Measurements from ENCODE around the gene RAP1GAP2.
"Not testable (repeated sequence)": the region's sequence is repeated elsewhere in the genome, so short reads cannot be mapped to it uniquely, and the experiment has no call there.

The RAP1GAP2 gene

DNA sequence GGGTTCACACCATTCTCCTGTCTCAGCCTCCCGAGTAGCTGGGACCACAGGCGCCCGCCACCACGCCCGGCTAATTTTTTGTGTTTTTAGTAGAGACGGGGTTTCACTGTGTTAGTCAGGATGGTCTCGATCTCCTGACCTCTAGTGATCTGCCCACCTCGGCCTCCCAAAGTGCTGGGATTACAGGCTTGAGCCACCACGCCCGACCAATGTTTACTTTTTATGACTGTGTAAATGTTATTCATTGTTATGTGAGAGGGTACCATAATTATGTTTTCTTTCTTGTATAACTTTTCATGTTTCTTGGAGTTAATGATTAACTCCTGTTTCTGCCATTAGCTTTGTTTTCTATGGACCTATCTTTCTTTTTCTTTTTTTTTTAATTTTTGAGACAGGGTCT lies 94.5 kb downstream of the RAP1GAP2 start:
- DNase-seq = not testable (repeated sequence)

DNA sequence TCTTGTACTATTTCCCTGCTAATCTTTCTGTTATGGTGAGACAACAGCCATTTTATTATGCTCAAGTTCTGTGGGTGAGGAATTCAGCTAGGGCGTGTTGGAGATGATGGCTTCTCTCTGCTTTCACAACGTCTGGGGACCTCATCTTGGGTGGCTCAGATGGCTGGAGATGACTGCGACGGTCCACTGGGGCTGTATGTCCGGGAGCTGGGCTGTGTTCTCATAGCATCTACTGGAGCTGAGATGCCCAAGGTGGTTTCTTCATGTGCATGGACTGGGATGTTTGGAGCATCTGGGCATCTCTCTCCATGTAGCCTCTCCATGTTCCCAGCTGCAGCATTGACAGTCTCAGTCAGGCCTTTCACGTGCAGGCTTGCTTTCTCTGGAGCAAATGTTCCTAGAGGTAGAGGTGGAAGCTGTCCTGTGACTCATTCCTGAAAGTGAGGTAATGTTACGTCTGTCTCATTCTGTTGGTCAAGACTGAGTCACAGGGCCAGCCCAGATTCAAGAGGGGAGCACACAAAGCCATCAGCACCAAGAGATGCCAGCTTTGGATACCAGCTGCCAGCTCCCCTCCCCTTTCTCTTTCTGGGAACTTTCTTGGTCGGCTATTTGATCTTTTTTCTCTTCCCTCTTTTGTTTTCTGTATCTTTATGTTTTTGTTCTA lies 96.2 kb downstream of the RAP1GAP2 start:
- DNase-seq = no peak

DNA sequence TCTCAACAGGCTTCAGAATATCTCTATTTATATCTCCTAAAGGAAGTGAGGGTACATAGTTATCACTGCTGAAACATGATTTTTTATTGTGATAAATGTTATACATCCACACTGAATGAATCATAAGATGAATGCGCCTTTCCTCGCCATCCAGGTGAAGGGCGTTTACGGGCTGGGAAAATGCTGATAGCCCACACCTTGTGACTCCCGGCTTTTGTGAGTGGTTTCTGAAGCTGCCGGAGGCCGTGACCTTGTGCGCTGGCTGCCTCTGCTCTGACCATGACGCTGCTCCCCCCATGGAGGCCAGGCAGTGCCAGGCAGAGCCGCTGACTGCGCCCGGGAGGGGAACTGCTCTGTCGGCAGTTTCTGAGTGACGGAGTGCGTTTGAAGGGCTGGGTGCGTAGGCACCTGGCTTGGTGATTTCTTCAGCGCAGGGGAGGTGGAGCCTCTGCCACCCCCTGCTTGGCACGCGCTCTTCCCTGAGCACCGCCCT lies 97.2 kb downstream of the RAP1GAP2 start:
- no peak for DNase-seq

DNA sequence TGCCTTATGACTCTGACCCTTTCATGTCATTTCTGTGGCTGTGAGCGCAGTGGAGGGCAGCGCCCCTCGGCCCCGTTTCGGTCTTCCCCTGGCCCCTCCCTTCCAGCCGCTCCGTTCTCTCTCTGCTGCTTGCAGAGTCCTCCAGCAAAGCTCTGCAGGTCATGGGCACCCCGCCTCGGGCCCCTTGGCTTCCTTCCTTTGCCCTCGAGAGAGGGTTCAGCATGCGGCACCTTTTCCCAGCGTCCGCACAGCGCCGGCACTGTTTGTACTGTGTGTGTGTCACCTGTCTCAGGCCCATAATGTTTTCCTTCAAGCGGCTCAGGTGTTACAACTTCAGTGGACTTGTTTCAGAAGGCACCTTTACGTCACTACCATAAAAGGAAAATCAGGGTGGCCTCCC lies 98.5 kb downstream of the RAP1GAP2 start:
- DNase-seq = no peak

DNA sequence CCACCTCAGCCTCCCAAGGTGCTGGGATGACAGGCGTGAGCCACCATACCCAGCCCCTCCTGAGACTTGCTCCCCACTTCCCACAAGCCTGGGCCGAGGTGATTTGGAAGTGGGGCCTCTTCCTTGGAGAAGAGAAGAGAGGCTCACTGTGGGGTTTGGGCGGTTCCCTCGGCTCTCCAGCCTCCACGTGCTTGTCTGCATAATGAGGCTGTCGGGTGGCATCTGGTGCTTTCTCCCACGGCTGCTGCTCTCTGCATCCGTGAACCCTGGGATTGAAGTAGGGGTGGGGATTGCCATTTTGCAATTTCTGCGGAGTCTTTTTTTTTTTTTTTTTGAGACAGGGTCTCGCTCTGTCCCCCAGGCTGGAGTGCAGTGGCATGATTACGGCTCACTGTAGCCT lies 101.4 kb downstream of the RAP1GAP2 start:
- no peak for DNase-seq

DNA sequence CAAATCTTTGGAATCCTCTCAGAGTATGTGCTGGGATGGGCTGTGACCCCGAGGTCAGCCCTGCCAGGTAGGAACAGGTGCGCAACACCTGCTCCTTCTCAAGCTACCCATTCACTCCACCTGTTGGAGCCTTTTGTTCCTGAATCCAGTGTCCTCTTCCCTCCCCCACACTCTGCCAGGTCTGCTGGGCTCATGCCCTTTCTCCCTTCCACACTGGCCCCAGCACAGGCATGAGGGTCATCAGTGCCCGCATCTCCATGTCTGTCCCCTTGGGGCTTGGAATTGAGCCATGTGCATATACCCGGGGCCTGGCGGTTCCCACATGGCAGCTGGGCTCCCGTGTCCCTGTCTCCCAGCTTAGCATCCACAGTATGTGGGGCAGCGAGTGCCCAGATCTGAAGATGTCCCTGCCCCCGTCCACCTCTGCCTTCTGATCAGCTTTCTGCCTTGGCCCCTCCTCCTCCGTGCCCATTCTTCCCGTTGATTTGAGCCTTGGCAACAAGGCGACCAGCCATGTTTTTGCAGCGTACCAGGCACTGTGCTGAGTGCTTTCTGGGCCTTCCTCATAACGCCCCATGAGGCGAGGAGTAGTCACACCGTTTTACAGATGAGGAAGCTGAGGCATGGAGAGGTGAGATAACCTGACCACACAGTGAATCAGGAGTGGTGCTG lies 102.2 kb downstream of the RAP1GAP2 start:
- DNase-seq = no peak

DNA sequence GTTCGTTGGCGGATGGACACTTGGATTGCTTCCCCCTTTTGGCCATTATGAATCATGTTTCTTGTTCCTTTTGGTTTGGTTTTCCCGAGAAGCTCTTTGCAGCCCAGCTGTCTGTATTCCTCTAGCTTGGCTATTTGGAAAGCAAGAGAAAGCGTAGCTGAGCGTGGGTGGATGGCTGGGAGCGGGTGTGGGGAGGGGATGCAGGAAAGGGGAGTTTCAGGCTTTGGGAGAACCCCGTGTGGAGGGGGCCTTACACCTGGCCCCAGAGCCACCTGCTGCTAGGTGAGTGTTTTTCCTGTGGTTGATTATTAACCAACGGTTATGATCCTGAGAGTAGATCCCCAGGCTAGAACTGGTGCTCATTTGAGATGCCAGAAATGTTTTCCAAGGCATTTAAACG lies 103.7 kb downstream of the RAP1GAP2 start:
- DNase-seq = no peak

DNA sequence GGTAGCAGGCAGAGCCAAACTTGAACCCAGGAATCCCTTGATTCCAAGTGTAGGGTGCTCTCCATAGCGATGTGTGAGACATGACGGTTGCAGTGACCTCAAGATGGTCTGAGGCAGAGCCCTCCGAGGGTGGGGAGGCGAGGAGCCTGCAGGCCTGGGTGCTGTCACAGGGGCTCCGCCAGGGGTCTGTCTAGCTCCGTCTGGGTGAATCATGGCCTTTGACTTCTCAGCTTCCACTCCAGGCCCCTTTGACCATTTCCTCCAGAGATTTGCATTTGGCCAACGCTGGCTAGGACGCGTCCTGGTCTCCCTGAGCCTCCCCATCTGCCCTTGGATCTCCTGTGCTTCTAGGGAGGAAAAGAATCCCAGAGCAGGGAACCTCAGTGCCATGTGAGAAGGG lies 104.6 kb downstream of the RAP1GAP2 start:
- DNase-seq = no peak

DNA sequence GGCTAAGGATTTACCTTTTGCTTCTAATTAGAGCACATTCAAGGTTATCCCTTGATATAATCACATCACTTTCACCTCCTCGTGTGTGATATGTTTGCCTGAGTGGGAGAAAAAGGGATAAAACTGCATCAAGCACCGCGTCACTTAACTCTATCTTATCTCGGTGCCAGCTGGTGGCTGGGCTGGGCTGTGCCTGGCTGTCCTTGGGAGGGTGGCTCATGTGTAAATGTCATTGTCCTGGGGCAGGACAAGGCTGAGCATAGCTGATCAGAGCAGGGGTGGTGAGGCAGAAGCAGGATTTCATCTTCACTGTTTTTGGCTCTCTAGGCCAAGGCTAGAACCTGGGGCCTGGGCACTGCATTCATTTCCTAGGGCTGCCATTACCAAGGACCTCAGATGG lies 105.3 kb downstream of the RAP1GAP2 start:
- DNase-seq = no peak

DNA sequence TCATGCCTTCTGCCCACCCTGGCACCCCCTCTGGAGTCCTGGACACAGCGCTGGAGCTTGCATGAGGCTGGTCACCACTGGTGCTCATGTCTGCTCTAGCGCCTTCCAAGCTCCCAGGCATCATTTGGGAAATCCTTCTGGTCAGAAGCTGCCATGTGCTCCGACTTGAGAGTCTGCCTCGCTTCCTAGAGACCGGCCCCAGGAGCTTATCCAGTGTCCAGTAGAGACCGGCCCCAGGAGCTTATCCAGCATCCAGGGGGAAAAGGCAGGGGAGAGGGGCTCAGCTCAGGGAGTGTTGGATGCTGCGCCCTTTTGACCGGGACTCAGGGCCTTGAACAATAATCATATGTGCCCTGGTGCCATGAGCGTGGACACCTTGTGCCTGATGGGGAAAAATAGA lies 106.3 kb downstream of the RAP1GAP2 start:
- DNase-seq = no peak

DNA sequence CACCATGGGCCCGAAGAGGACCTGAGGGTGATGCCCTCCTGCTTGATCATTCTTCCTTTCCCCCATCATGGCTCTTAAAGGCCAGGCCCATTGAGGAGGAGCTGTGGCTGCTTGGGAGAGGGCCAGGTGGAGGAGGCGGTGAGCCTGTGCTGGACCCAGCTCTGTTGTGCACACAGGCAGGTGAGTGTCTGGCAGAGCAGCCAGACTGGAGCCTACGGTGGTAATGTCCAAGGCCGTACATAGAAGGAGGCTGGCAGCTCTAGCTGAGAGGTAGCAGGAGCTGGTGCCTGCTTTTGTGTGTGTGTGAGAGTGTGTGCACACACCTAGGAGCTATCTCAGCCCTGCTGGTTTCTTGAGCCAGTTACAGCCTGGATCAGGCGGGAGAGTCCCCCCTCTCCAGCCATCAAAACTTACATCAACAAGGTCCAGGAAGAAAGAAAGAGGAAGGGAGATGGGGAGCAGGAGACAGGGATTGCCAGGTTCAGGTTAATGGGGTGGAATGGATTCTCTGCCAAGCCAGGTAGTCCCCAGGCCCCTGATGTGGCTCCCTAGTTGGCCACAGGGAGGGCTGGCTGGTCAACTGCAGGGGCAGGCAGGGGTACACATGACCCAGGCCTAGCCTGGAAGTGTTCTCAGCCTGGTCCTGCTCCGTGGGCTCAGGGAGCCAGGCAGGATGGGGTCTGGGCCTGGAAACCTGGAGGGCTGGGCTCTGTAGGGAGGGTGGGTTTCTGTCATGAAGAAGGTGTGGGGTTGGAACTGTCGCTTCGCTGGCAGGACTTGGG lies 107.1 kb downstream of the RAP1GAP2 start:
- DNase-seq = no peak

DNA sequence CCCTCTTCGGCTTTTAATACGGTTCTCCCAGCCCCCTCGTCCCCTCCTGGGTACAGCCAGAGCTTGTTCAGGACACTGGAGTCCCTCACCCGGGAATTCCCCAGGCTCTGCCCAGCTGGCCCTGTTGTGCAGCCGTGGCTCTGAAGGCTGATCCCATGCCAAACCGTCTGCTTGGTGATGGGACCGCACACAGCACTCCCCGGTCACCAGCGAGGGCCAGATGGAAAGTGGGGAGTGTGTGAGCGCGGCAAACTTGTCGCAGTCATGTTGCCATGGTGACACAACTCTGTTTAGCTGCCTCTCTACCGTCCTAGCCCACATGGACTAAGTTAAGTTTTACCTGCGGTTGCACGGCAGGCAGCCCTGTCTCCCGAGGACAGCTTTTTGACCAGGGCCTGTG lies 107.9 kb downstream of the RAP1GAP2 start:
- no peak for DNase-seq

DNA sequence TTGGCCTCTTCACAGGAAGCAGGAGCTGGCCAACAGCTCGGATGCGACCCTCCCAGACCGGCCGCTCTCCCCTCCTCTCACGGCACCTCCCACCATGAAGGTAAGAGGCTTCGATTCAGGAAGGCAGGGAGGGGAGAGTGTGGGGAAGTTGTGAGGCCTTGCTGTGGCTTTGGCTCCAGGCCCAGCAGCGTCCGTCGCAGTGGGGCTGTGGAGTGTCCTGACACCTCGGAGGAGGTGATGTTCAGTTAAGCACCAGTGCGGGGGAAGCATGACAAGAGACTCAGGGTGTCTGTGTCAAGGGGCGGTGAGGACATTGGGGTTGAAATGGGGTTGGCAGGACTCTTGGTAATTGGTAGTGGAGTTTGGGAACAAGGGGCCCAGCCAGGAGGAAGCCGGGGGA lies 109.0 kb downstream of the RAP1GAP2 start:
- DNase-seq = no peak

DNA sequence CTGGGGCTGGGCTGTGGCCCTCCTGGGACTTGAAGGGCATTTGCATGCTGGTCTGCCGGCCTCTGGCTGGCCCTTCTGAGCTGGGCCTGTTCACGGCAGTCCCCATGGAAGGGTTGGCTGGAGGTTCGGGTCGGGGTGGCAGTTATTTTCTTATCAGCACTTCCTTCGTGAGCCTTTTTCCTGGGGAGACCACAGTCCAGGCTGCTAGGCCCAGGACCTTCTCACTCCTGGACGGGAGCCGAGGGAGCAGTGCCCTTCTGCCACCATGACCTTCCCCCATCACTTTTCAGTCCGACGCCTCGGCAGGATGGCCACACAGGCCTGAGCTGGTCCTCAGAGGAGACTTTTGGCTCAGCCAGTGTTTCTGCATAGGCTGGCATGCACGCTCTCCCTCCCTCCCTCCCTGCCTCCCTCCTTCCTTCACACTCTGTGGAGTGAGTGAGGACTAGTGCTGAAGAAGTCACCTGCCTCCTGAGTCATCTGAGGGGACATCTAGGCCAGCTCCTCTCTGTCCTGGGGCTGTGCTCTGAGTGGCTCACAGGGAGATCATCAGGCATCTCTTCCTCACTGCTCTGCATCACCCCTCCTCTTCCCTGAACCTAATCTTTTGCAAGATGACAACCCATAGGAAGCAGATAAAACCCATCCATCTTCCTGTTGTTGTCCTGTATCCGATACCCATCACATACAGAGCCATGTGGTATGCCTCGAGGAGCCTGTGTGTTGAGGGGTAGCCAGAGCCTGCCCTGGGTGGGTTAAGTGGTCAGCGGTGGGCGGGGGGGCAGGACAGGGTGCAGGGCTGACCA lies 109.7 kb downstream of the RAP1GAP2 start:
- no peak for DNase-seq

DNA sequence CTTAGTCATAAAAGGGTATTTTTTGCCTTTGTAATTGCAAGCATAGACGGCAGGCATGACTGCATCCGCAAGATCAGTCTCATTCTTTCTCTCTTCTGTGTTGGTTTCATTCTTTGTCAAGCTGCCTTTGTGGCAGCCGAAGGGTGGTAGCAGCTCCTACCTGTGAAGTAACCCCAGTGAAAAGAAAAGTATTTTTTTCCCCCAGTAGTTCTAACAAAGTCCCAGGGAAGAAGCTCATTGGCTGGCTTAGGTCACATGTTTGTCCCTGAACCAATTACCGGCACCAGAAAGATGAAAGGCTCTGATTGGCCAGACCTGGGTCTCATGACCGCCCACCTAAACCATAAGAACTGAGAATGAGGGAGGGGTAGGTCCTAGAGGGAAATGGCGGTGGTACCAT lies 110.7 kb downstream of the RAP1GAP2 start:
- DNase-seq = no peak

DNA sequence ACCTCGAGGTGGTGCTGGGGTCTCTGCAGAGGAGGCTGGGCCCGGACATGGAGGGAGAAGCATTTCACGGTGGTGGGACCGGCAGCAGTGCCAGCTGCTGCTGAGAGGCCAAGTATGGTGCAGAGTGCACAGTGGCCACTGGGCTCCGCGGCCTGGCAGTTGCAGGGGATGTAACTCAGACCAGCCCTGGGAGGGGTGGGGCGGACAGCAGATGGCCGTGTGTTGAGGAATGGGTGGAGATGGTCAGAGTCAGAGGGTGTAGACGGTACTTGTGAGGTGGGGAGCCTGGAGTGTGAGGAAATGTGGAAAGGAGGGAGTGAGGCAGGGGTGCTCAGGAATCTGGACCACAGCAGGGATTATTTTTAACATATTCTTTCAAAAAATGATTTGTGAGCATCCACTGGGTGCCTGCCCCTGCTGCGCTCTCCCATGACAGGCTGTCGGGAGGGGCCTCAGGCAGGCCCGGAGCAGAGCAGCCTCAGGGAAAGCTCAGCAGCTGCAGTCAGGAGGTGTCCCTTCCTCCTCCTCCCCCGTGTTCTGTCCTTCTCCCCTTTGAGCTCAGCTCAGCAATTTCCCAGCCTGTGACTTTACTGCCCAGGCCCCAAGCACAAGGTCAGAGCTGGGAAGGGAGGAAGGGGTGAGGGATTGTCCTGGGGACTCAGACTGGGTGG lies 113.1 kb downstream of the RAP1GAP2 start:
- no peak for DNase-seq

DNA sequence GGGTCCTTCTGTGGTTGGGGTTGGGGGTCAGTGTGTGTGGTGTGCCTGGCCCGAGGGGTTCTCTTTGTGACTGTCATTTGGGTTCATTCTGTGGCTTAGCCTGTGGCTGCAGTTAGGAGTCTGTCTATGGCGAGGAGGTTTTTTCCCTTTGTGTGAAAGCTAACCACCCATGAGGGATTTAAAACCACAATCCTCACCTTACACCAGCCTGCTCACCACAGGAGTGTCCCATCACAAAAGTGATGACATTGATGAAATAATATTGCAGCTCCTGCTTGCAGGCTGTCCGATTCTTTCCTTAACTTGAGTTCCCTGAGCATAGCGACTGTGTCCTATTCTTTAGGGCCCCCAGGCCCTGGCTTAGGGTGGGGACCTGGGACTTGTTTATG lies 113.6 kb downstream of the RAP1GAP2 start:
- DNase-seq = no peak

DNA sequence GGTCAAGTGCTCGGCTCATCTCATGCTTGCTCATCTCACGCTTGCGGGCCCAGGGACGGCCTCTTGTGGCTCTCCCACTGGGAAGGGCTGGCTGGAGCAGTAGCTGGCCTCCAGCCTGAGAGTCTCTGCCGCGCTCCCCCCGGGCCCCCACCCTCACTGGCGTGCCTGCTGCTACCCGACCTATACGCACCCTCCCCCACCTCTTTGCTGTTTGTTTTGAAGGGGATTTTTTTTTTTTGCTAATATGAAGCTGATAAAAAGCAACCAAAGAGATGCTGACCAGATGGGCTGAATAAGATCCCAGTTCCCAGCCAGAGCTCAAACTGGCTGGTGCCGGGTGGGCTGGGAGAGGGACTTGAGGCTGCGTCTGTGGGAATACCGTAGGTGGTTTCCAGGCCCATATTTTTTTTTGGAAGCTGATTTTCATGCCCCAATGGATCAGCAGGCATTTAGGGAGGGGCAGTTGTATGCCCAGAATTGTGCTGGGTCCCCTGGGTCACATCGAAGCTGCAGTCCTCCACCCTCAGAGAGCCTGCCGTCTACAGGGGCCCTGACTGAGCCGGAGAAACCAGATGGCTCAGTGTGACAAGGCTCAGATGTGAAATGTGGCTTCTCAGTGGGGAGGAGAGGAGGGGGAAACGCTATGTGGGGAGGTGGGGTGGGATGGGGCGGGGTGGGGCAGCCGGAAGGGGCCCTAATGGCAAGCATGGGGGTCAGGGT lies 115.0 kb downstream of the RAP1GAP2 start:
- DNase-seq = no peak

DNA sequence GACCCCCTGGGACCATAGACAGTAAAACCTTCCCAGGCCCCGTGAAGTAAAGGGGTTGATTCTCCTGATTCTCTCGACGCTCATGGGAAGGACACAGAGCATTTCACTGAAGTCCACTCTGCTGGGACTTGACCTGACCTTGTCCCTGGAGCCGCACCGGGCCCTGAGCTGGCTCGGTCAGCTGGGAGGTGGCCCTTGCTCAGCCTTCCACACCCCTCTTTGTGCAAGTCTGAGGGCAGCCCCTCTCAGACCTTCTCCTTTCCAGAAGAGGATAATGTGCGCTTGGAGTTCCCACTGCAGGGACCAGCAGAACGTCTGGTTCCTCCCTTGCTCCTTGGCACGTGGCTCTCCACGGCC lies 115.5 kb downstream of the RAP1GAP2 start:
- DNase-seq = no peak

DNA sequence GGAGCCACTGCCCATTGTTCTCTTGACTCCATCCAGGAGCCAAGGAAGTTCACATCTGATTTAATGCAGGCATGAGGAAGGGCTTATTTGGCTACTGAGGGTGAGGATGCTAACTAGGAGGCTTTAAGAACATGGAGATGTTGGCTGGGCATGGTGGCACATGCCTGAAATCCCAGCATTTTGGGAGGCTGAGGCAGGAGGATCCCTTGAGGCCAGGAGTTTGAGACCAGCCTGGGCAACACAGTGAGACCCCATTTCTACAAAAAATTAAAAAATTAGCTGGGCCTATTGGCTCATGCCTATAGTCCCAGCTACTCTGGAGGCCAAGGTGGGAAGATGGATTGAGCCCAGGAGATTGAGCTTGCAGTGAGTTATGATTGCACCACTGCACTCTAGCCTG lies 116.5 kb downstream of the RAP1GAP2 start:
- DNase-seq = no peak

DNA sequence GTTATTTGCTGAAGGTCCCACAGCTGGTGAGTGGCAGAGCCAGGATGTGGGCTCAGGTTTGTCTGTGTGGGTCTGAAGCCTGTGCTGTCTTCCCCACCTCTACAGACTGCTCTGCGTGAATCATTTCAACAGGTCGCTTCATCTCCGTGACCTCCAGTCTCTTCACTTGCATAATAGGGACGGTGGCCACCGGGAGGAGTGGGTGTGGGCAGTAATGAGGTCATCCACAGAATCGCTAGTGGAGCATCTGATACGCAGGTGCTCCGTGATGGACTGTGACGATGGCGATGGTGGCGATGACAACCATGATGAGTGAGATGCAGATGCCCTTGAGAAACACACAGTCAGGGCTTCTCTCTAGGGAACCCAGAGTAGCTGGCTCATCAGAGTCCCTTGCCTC lies 120.2 kb downstream of the RAP1GAP2 start:
- no peak for DNase-seq

DNA sequence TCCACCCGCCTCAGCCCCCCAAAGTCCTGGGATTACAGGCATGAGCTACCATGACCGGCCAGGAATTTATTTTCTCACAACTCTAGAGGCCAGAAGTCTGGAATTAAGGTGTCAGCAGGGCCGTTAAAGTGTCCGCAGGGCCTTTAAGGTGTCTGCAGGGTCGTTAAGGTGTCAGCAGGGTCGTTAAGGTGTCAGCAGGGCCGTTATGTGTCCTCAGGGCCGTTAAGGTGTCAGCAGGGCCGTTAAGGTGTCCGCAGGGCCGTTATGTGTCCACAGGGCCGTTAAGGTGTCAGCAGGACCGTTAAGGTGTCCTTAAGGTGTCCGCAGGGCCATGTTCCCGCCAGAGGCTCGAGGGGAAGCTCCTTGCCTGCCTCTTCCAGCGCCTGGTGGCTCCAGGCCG lies 125.2 kb downstream of the RAP1GAP2 start:
- DNase-seq = no peak

Measured in CD4-positive, alpha-beta T cell treated with Interleukin-17A for 4 hours (primary cell).